Renal cortex interstitium (tissue), 11 donors: Measurements from ENCODE around the gene ZNF688. TPM values are rescaled to one million over a fixed set of nuclear protein-coding genes. Genes with fewer than 3 reads are reported as not detected.
"Not testable (repeated sequence)": the region's sequence is repeated elsewhere in the genome, so short reads cannot be mapped to it uniquely, and the experiment has no call there.

Experiments used
- DNase-seq, 11 donors: peaks; one replicate each; pipeline ENCODE4 v3.0.0-alpha.2; 2013; ENCODE audit warnings: low read depth in 9 of 11, low spot score in 4 of 11; ENCODE audit errors: extremely low read depth in 1 of 11
- polyA plus RNA-seq, 3 donors: library from polyadenylated mRNA; unstranded; fragments of 120-200 nt; gene quantifications; one replicate each; pipeline ENCODE4 v1.2.1, GENCODE V29; 2013; ENCODE audit not compliant: insufficient read length in 3 of 3

Gene ZNF688
- polyA plus RNA-seq, 3 donors: 10.1 to 16.7 (median 14.7) TPM

DNA sequence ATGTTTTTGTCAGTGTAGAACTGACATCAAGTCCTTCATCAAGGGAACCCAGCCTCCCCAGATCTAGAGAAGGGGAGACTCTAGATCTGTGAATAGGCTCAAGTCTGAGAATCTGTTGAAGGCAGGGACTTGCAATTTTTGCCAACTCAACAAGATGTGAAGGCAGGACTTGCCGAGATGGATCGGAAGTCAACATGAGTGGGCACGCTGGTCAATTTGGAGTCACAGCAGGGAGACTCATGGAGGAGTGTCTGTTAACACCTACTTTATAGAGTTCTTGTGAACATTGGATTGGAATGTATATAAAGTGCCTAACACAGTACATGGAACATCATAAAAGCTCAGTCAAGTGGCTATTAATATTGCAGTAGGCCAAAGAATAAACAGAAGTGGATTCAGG is 28.7 kb upstream of the ZNF688 start:
- DNase-seq: no peak

DNA sequence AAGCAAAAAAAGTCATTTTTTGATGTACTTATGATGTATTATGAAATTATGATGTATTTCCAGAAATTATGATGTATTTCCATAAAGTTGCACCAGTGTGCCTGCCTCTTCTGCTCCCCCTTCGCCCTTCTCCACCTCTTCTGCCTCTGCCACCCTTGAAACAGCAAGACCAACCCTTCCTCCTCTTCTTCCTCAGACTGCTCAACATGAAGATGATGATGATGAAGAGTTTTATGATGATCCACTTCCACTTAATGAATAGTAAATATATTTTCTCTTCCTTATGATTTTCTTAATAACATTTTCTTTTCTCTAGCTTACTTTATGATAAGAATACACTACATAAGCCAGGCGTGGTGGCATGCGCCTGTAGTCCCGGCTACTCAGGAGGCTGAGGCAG is 21.4 kb upstream of the ZNF688 start:
- no peak for DNase-seq

DNA sequence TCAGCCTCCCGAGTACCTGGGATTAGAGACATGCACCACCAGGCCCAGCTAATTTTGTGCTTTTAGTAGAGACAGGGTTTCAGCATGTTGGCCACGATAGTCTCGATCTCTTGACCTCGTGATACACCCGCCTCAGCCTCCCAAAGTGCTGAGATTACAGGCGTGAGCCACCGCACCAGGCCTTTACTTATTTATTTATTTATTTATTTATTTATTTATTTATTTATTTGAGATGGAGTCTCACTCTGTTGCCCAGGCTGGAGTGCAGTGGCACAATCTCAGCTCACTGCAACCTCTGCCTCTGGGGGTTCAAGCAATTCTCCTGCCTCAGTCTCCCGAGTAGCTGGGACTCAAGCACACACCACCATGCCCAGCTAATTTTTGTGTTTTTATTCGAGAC is 19.4 kb upstream of the ZNF688 start:
- DNase-seq: not testable (repeated sequence)

DNA sequence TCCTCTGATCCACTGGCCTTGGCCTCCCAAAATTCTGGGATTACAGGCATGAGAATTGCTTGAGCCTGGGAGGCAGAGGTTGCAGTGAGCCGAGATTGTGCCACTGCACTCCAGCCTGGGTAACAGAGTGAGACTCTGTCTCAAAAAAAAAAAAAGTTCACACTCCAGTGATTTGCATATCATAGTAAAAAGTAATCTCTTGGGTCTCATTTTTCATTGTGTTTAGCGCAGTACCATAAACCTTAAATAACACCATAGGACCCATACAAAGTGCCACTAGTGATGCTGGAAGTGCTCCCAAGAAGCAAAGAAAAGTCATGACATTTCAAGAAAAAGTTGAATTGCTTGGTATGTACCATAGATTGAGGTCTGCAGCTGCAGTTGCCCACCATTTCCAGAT is 18.1 kb upstream of the ZNF688 start:
- DNase-seq: not testable (repeated sequence)

DNA sequence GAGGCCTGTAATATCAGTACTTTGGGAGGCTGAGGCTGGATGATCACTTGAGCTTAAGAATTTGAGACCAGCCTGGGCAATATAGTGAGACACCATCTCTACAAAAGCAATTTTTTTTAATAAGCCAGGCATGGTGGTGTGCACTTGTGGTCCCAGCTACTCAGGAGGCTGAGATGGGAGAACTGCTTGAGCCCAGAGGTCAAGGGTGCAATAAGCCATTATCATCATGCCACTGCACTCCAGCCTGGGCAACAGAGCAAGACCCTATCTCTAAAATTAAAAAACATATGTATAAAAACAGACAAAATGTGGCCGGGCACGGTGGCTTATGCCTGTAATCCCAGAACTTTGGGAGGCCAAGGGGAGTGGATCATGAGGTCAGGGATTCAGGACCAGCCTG is 17.1 kb upstream of the ZNF688 start:
- DNase-seq: no peak

DNA sequence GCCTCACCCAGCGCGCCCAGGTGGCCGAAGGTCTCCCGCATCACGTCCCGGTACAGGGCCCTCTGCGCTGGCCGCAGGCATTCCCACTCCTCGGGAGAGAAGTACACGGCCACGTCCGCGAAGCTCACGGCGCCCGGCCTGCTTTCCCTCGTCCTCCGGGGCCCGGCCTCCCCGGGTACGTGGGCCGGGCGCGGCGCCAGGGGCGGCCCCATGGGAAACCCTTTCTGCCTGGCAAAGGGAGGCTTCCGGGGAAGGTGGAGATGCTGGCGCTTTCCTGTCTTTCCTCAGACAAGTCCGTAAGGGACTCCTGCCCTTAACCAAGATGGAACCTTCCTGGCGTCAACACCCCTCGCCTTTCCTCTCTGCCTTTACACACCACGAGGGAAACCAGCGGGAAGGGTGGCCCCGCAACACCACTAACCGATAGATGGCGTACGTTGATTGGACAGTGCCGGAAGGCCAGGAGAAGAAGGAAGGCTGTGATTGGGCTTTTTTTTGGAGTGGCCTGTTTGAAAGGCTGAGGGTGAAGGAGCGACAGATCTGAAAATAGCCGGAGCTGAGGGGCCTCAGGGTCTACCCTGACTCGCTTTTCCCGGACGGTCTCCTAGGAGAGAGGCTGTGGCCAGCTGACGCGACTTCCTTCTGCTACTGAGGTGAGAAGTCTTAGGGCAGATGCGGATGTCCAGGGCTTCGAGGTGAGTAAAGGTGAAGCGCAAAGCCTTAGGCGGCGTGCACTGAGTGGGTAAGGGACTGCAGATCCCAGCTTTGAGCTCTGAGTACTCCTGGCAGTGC is 14.1 kb upstream of the ZNF688 start, which contains the start of gene ZNF785:
Gene ZNF785 (minus strand): TSS at position 298 of the 792 bp plus-strand sequence. CDS start 86 bp downstream, at position 212.
- peak; percentile 93 to 99 (median 97) for DNase-seq

DNA sequence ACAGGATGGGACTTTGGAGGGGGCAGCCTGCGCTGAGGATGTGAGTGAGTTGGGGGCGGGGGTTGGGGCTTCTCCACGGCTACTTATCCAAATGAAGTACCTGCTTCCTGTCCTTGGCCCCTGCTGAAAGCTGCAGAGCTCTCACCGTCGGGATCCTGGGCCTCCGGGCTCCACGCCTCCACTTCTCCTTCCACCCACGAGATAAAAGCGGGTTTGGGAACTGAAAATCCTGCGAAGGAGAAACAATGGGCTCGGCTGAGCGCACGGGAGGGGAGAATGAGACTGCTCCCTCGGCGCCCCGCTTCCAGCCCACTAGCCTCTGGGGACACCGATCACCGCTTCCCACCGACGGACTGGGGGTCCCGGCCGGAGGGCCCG is 13.5 kb upstream of the ZNF688 start:
- peak in 1 of 11 donors; percentile 11 for DNase-seq

DNA sequence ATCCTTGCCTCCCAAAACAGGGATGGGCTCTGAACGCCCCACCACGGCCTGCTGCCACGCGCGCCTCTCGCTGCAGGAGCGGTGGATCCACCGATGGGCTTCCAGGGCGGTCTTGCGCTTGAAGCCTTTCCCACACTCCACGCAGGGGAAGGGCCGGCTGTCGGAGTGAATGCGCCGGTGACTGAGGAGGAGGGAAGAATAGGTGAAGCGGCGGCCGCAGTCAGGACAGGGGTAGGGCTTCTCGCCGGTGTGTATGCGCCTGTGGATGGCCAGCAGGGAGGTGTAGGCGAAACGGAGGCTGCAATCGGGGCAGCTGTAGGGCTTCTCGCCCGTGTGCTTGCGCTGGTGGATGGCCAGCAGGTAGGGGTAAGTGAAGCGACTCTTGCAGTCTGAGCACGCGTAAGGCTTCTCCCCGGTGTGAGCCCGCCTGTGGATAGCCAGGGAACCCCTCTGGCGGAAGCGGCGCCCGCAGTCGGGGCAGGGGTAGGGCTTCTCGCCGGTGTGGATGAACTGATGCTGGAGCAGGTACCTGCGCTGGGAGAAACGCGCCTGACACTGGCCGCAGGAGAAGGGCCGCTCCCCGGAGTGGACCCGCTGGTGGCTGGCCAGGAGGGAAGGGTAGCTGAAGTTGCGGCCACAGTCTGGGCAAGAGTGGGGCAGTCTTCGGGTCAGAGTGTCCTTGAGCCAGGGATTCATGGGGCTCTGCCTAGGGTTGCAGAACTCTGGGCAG is 11.3 kb upstream of the ZNF688 start:
- no peak for DNase-seq

DNA sequence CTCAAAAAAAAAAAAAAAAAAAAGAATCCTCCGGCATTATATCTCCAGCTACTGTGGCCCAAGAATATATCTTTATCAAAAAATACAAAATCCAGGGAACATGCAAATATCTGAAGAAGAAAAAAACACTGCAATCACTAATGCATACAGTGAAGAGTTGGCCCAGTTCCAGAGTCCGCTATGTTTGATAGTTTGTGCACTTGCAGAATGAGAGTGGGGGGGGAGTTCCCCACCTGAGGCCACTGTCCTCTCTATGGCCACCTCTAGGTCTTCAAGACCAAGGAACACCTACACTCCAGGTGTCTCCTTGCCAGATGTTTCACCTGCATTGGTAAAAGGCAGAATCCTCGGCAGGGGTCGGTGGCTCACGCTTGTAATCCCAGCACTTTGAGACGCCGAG is 9.9 kb upstream of the ZNF688 start:
- DNase-seq: no peak

DNA sequence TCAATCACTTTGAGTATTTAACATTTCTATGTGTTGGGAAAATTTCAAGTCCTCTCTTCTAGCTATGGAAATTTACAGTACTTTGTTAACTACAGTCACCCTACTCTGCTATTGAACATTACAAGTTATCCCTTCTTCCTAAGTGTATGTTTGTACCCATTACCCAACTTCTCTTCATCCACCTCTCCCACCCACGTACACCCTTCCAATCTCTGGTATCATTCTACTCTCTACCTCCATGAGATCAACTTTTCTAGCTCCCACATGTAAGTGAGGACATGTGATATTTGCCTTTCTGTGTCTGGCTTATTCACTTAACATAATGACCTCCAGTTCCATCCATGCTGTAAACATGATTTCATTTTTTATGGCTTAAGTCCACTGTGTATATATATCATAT is 3.2 kb upstream of the ZNF688 start:
- DNase-seq: no peak

DNA sequence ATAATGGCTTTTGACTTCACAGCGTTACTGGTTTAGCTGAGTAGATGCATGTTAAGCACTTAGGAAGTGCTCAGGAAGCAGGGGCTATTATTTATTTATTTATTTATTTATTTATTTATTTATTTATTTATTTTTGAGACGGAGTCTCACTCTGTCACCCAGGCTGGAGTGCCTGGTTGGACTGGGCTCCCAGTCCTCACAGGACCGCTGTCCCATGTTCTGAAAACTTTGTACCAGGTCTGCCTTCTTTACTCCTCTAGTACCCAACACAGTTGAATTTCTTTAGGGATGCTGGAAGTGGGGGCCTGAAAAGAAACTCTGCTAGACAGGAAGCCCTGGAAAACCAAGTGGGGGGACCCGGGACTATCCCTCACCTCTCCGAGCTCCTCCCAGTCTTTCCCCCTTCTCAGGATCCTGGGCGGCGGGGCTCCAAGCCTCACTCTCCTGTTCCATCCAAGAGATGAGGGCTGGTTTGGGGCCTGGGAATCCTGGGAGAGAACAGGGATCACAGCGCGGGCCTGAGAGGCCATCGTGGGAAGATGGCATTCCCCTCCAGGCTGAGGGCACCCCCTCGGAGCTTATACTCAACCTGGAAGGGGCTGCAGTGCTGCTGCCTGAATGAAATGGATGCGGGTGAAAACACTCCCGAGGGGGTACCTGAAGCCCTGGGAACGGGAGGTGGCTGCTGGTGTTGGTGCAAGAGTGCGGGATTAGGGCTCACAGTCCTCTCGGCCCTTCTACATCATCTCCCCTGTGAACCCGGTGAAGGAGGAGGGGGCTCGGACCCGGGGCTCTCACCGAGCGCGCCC is 674 bp downstream of the ZNF688 start:
- DNase-seq: peak in 1 of 11 donors; percentile 42

DNA sequence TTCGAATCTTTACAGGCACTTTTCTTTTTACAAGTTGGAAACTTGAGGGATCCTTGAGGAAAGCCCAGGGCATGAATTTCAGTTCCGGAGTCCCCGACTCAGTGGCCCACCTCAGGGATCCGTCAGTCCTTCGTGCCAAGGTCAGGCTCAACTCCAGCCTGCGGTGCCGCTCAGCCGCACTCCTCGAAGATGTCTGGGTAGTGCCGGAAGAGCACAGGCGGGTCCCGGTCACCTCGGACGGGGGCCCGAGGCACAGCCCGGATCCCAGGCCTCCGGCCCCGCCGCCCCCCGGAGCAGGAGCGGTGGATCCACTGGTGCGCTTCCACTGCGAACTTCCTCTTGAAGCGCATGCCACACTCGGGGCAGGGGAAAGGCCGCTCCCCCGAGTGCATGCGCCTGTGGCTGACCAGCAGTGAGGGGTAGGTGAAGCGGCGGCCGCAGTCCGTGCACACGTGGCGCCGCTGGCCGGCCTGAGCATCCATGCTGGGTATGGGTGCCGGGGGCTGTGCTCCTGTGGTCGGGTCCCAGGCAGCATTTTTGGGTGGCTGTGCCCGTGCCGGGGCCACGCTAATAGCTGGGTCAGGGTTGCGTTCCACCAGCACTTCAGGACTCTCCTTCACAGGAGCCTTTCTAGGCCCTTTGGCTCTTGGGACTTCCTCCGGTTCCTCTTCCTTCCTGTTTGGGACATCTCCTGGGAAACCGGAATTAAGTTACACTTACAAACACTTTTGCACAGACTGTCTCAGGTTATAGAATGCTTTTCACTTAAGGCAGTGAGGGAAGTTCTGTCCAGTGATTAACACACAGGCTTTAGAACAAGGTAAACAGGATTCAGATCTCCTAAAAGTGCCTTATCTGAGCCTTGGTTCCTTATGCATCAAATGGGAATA is 1.5 kb downstream of the ZNF688 start:
- peak in 1 of 11 donors; percentile 24 for DNase-seq

DNA sequence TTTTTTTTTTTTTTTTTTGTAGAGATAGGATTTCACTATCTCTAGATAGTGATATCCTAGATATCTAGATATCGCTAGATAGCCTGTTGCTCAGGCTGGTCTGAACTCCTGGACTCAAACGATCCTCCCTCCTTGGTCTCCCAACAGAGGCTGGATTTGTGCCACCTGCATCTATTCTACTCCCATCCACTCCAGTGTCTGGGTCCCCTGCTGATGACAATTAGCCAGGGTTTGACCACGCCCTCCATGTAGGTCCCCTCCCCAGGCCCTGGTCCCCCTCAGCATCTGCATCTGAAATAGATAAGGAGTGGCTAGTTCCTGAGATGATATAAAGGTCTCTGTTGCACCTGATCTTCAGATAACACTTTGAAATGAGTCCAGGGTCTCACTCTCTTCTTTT is 2.2 kb downstream of the ZNF688 start:
- no peak for DNase-seq

DNA sequence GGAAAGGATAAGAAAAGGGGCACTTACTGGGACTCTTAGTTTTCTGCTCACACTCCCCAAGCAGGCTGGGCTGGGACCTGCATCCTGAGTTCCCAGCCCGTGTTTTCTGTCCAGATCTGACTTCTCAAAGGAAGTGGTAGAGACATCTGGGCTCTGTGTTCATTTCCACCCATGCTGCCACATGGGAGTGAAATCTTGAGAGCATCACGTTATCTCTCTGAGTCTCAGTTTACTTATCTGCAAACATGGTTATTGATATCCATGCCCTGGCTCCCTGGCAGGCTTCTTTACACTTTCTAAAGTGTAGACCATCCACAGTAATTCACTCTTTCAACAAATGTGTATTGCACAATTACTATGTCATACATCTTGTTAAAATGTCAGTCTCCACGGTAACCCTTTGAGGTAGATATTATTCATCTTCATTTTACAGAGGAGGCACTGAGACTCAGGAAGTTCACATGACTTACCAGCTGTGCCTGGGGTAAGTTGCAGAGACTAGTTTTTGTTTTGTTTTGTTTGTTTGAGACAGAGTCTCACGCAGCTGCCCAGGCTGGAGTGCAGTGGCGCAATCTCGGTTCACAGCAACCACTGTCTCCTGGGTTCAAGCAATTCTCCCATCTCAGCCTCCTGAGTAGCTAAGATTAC is 3.4 kb downstream of the ZNF688 start:
- no peak for DNase-seq

DNA sequence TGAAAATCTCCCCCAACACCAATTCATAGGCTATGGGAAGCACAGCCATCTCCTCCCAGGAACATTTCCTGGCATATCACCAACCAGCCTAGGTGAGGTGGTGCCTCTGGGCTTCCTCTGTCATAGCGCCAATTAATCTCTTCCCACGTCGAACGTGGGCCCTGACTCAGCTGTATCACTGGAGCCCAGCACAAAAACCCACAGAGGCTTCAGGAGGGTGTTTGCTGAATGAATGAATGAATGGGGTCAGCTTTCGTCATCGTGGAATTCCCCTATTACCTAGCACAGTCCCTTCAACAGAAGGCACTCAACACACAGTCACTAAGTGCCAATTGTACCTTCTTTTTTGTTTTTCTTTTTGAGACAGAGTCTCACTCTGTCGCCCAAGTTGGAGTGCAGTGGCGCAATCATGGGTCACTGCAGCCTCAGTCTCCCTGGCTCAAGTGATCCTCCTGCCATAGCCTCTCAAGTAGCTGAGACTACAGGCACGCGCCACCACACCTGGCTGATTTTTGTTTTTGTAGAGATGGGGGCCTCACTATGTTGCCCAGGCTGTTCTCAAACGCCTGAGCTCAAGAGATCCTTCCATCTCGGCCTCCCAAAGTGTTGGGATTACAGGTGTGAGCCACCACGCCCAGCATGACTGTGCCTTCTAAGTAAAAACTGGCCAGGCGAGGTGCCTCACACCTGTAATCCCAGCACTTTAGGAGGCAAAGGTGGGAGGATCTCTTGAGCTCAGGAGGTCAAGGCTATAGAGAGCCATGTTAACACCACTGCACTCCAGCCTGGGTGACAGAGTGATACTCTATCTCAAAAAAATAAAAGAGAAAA is 4.1 kb downstream of the ZNF688 start:
- DNase-seq: no peak

DNA sequence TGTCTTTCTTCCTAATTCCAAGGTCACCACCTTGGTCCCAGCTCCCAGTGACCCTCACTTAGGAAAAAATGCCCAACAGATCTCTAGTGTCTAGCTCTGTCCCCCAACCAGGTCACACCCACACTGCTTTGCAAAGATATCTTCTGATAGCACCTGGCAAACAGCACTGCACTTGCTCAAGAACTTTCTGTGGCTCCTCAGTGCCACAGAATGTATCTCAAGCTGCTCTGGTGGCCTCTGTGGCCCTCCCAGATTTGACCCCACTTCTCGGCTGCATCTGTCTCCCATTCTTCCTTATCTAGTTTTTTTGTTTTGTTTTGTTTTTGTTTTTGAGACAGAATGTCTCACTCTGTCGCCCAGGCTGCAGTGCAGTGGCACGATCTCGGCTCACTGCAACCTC is 5.0 kb downstream of the ZNF688 start:
- no peak for DNase-seq

DNA sequence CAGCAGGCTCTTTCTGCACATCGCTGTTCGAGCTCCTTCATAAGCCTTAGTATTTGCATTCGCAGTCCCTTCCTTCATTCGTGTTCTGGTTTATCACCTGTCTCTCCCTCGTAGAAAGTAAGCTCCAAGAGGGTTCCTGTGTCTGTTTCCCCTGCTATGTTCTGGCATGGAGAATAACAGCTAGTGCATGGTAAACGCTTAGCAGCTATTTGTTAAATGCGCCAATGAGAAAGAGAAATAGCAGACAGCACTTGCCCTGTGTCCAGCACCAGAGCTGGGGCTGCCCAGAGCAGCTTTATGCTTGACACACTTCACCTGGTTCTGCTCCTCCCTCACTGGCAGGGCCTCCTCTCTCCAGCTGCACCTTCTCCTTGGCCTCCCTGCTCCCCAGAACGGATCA is 5.5 kb downstream of the ZNF688 start:
- no peak for DNase-seq
